OCI-LY3 (cell line): ENCODE data around the gene CYP1A1.

Experiments
- H2AFZ ChIP-seq: fragments of 200-600, 300-600 bp; shearing (Covaris generic); 2 replicates; pipeline ENCODE4 v1.6.0; 2014; ENCODE audit warnings: antibody characterized with exemption, low read depth, low read length
- H3K27ac ChIP-seq: fragments of 200-600, 300-600 bp; sonication (generic); 2 replicates; pipeline ENCODE4 v1.5.1; 2014; ENCODE audit warnings: mild to moderate bottlenecking, low read length, moderate library complexity, mixed read lengths
- H3K27me3 ChIP-seq: fragments of 200-600, 300-600 bp; sonication (generic); 2 replicates; pipeline ENCODE4 v1.6.1; 2014; ENCODE audit warnings: low read depth, low read length, mixed read lengths
- H3K36me3 ChIP-seq: fragments of 200-600, 300-600 bp; sonication (generic); replicated peaks from 2 replicates; pipeline ENCODE3; 2014; ENCODE audit warnings: low read depth, low read length, mixed read lengths
- H3K4me1 ChIP-seq: fragments of 300-600, 200-600 bp; sonication (generic); 2 replicates; pipeline ENCODE4 v1.6.1; 2014; ENCODE audit warnings: low read length, mixed read lengths
- H3K4me2 ChIP-seq: fragments of 200-600, 300-600 bp; sonication (generic); 2 replicates; pipeline ENCODE4 v1.6.1; 2014; ENCODE audit warnings: low read length, mixed read lengths
- H3K4me3 ChIP-seq: fragments of 300-600, 200-600 bp; sonication (generic); 2 replicates; pipeline ENCODE4 v1.5.1; 2014; ENCODE audit warnings: antibody characterized with exemption, mild to moderate bottlenecking, low read length, moderate library complexity
- H3K79me2 ChIP-seq: fragments of 300-600, 200-600 bp; shearing (Covaris generic); 2 replicates; pipeline ENCODE4 v1.6.1; 2014; ENCODE audit warnings: mild to moderate bottlenecking, low read length, mixed read lengths
- H3K9ac ChIP-seq: fragments of 300-600, 200-600 bp; shearing (Covaris generic); 2 replicates; pipeline ENCODE4 v1.6.0; 2014; ENCODE audit warnings: mild to moderate bottlenecking, low read length, moderate library complexity
- H3K9me3 ChIP-seq: fragments of 200-600, 300-600 bp; shearing (Covaris generic); 2 replicates; pipeline ENCODE4 v1.6.1; 2014; ENCODE audit warnings: low read length, mixed read lengths; ENCODE audit not compliant: insufficient read depth
- H4K20me1 ChIP-seq: fragments of 200-600, 300-600 bp; sonication (generic); 2 replicates; pipeline ENCODE4 v1.6.1; 2016; ENCODE audit warnings: low read length, mixed read lengths; ENCODE audit not compliant: insufficient read depth
- EZH2phosphoT487 ChIP-seq: fragments of 200-600 bp; shearing (Covaris generic); IDR thresholded peaks from 2 replicates; pipeline ENCODE4 v1.6.1; 2018; ENCODE audit warnings: antibody characterized with exemption, mixed run types, low read depth
- TF ChIP-seq, protein P1 (sequence below): fragments of 200-600, 300-600 bp; sonication (generic); IDR thresholded peaks from 2 replicates; pipeline ENCODE4 v1.5.1; 2014; ENCODE audit warnings: antibody characterized with exemption, low read length, low read depth

The CYP1A1 gene

DNA sequence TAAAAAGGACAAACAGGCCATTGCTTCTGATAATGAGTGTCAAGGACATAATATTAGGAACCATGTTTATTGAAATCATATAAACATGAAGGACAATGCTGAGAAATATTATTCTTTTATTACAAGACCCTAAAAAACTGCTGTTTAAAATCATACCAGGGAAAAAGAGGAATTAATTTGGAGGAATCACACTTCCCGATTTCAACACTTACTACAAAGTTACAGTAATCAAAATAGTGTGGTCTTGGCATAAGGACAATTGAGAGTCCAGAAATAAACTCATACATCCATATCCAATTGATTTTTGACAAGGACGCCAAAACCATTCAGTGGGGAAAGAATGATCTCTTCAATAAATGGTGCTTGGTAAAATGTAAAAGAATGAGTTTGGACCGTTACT, 13.0 kb downstream of the CYP1A1 start:
- Histone ChIP-seq H2AFZ (no peak overlapping the region), H3K9me3 (no peaks in the 10 kb centered on the region), H3K9ac (no peak overlapping the region), H4K20me1 (no peaks in the 10 kb centered on the region), H3K4me3 (no peak overlapping the region), H3K27me3 (peaks cover 10% of the 10 kb centered on the region), H3K4me1 (no peaks in the 10 kb centered on the region), H3K4me2 (no peak overlapping the region), H3K27ac (no peak overlapping the region), H3K36me3 (no peaks in the 10 kb centered on the region), H3K79me2 (no peaks in the 10 kb centered on the region)
- TF ChIP-seq EZH2phosphoT487, result no peak

DNA sequence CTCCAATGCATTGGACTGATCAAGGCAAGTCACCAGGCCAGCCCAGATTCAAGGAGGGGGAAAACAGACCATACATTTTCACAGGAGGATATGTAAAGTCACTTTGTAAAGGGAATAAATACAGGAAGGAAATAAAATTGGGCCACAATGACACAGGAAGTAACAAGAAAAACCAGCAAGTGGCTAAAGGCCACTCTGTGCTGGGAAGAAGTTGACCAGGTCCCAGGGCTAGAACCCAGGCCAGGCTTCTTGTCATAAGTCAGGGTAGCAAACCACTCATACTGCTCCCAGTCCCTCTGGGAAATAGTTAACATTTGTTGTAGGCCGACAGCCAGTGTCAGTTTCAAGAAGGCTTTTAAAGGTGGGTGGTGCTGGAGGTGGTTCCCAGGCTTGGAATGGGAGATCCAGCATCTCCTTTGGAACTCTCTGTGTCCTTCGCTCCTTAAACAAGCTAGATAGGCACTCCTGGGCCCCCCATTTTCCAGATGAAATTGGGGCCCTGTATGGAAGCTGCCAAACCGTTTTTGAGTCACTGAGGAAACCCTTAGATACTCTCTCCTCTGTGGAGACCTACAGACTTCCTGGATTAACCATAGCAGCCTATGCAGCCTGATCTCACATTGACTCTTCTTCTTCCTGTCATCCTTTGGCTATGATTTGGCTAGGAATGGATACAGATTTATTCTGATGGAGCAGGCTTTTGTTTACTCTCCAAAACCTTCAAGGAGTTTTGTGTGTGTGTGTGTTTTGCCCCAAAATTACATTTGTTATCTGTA, 14.8 kb downstream of the CYP1A1 start:
- H3K9me3 ChIP-seq, result no peaks in the 10 kb centered on the region
- H3K27me3 ChIP-seq, result peaks cover 16% of the 10 kb centered on the region
- 0 out of 2 replicates have a peak overlapping the region, but pooled peaks have one; percentile 9 for H2AFZ ChIP-seq
- H3K9ac ChIP-seq, result no peak overlapping the region
- no peaks in the 10 kb centered on the region for H4K20me1 ChIP-seq
- no peak overlapping the region for H3K27ac ChIP-seq
- H3K79me2 ChIP-seq, result no peaks in the 10 kb centered on the region
- no peak overlapping the region for H3K4me3 ChIP-seq
- TF ChIP-seq, protein P1, sequence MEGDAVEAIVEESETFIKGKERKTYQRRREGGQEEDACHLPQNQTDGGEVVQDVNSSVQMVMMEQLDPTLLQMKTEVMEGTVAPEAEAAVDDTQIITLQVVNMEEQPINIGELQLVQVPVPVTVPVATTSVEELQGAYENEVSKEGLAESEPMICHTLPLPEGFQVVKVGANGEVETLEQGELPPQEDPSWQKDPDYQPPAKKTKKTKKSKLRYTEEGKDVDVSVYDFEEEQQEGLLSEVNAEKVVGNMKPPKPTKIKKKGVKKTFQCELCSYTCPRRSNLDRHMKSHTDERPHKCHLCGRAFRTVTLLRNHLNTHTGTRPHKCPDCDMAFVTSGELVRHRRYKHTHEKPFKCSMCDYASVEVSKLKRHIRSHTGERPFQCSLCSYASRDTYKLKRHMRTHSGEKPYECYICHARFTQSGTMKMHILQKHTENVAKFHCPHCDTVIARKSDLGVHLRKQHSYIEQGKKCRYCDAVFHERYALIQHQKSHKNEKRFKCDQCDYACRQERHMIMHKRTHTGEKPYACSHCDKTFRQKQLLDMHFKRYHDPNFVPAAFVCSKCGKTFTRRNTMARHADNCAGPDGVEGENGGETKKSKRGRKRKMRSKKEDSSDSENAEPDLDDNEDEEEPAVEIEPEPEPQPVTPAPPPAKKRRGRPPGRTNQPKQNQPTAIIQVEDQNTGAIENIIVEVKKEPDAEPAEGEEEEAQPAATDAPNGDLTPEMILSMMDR, result no peak
- no peak for TF ChIP-seq EZH2phosphoT487
- no peak overlapping the region for H3K4me2 ChIP-seq
- no peaks in the 10 kb centered on the region for H3K36me3 ChIP-seq
- H3K4me1 ChIP-seq, result no peaks in the 10 kb centered on the region

DNA sequence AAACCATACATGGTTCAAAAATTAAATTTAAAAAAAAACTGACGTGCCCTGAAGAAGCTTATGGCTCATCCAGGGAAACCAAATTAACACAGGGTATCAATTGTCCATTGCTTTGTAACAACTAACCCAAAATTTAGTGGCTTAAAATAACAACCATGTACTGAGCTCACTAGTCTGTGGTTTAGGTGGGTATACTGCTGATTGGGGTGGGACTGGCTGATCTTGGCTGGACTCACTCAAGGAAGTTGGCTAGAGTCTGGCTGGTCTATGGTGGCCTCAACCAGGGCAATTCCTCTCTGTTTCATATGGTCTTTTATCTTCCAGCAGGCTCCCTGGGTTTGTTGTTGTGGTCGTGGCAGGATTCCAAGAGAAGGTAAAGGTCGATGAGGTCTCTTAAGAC, 15.4 kb downstream of the CYP1A1 start:
- no peak overlapping the region for H3K9ac ChIP-seq
- H2AFZ ChIP-seq, result no peak overlapping the region
- no peaks in the 10 kb centered on the region for H3K9me3 ChIP-seq
- no peaks in the 10 kb centered on the region for H3K4me1 ChIP-seq
- TF ChIP-seq, protein P1, result no peak
- no peak for TF ChIP-seq EZH2phosphoT487
- H3K4me2 ChIP-seq, result no peak overlapping the region
- H3K4me3 ChIP-seq, result no peak overlapping the region
- no peaks in the 10 kb centered on the region for H4K20me1 ChIP-seq
- H3K27ac ChIP-seq, result no peak overlapping the region
- no peaks in the 10 kb centered on the region for H3K36me3 ChIP-seq
- no peaks in the 10 kb centered on the region for H3K79me2 ChIP-seq
- peaks cover 16% of the 10 kb centered on the region for H3K27me3 ChIP-seq

DNA sequence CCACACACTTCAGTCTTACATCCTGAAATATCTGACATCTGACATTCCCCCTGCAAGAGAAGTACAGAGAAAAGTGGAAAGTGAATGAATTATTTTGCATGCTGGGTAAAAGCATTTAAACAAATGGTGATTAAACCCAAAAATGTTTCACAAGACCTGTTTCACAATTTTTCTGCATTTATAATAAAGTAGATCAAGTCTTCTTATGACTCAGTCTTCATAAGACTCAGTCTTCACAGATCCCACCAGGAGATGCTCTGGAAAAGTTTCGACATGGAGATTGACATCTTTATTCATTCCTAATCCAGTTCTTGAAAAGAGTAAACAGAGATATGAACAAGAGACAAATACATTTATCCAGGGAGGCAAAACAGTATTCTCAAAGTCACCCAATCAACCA, 16.3 kb downstream of the CYP1A1 start:
- H3K36me3 ChIP-seq, result no peaks in the 10 kb centered on the region
- no peaks in the 10 kb centered on the region for H3K79me2 ChIP-seq
- no peaks in the 10 kb centered on the region for H4K20me1 ChIP-seq
- no peak overlapping the region for H3K9ac ChIP-seq
- H3K27ac ChIP-seq, result no peak overlapping the region
- H3K4me1 ChIP-seq, result no peaks in the 10 kb centered on the region
- H3K27me3 ChIP-seq, result peaks cover 16% of the 10 kb centered on the region
- H3K4me2 ChIP-seq, result no peak overlapping the region
- TF ChIP-seq, protein P1, result no peak
- no peak for TF ChIP-seq EZH2phosphoT487
- no peak overlapping the region for H3K4me3 ChIP-seq
- H3K9me3 ChIP-seq, result no peaks in the 10 kb centered on the region
- H2AFZ ChIP-seq, result no peak overlapping the region
